ENCODE results near the gene AJM1. TPM values are rescaled to one million over a fixed set of nuclear protein-coding genes. Genes with fewer than 3 reads are reported as not detected.
"Not testable (repeated sequence)": the region's sequence is repeated elsewhere in the genome, so short reads cannot be mapped to it uniquely, and the experiment has no call there.

AJM1 gene
- 1 to 10 TPM; 4.3 to 4.8 TPM for total RNA-seq

GRCh38 chr9:136842380-136842948 is at the start of gene AJM1:
AJM1 (plus strand) TSS chr9:136842478; CDS start chr9:136844415, 1,937 bp downstream.
- ChIA-PET CTCF (interaction anchor here (0.6 to 2.7 kb wide), 23 partner anchors 8 to 362 kb away, joined by 3 to 21 read pairs (median 4); partner anchors contain the start of genes EDF1, MAN1B1, PAXX and RABL6), POLR2A (interaction anchor here (0.9 to 1.5 kb wide), 3 partner anchors 44 to 187 kb away, joined by 3 to 4 read pairs (median 3); partner anchors contain the start of gene TRAF2)
- Mint-ChIP-seq H3K4me3 (peak within 1 kb of the TSS; percentile 65), H3K27me3 (peaks cover 11% of the 10 kb centered on the region)
- intact Hi-C loops (cut with DNase I, micrococcal nuclease), result loop anchor here (1.0 to 10.0 kb wide), 2 partner anchors 102 to 192 kb away; partner anchors contain the start of genes FBXW5 (in 1 of the 2) and FUT7 (in 1 of the 2)
- H3K4me1 Mint-ChIP-seq; H3K36me3 Mint-ChIP-seq (ENCODE audit: low read depth); H3K27ac Mint-ChIP-seq; H3K9me3 Mint-ChIP-seq (ENCODE audit: low read depth): not testable (repeated sequence)
- DNase-seq, result peak; percentile 88
- ATAC-seq, result peak; percentile 89

GRCh38 chr9:136793086-136793946 is 49.0 kb upstream of the AJM1 start:
- H3K4me1 Mint-ChIP-seq, result peaks cover 22% of the 10 kb centered on the region
- no peaks in the 10 kb centered on the region for H3K36me3 Mint-ChIP-seq (ENCODE audit: low read depth)
- no peaks in the 10 kb centered on the region for H3K27me3 Mint-ChIP-seq
- ChIA-PET POLR2A (no interaction called here), CTCF (interaction anchor here (0.7 to 1.5 kb wide), 11 partner anchors 13 to 396 kb away, joined by 3 to 8 read pairs (median 3); partner anchors contain the start of genes FUT7 and RABL6)
- no peak overlapping the region for H3K4me3 Mint-ChIP-seq
- no peaks in the 10 kb centered on the region for H3K9me3 Mint-ChIP-seq (ENCODE audit: low read depth)
- peak overlapping the region; percentile 19 for H3K27ac Mint-ChIP-seq
- ATAC-seq (no peak), DNase-seq (no peak)
- intact Hi-C loops (cut with DNase I, micrococcal nuclease), result loop anchor here (5.0 to 10.0 kb wide), 3 partner anchors 94 to 549 kb away; partner anchors contain the start of genes QSOX2 (in 1 of the 2) and TRAF2 (in 1 of the 2)

GRCh38 chr9:136794281-136794999 is 47.8 kb upstream of the AJM1 start:
- H3K27ac Mint-ChIP-seq, result no peak overlapping the region
- H3K9me3 Mint-ChIP-seq (ENCODE audit: low read depth), result no peaks in the 10 kb centered on the region

GRCh38 chr9:136795000-136795348 is 47.3 kb upstream of the AJM1 start:
- no peaks in the 10 kb centered on the region for H3K9me3 Mint-ChIP-seq (ENCODE audit: low read depth)
- ATAC-seq, result no peak
- H3K4me1 Mint-ChIP-seq, result peaks cover 19% of the 10 kb centered on the region
- no peaks in the 10 kb centered on the region for H3K36me3 Mint-ChIP-seq (ENCODE audit: low read depth)
- H3K27ac Mint-ChIP-seq, result no peak overlapping the region
- no peak overlapping the region for H3K4me3 Mint-ChIP-seq
- POLR2A ChIA-PET, result no interaction called here
- intact Hi-C loops (cut with DNase I, micrococcal nuclease), result loop anchor here (5.0 to 10.0 kb wide), 3 partner anchors 92 to 550 kb away; partner anchors contain the start of genes QSOX2 (in 1 of the 2) and TRAF2 (in 1 of the 2)
- no peaks in the 10 kb centered on the region for H3K27me3 Mint-ChIP-seq
- DNase-seq, result no peak
- CTCF ChIA-PET, result no interaction called here

More at GRCh38 chr9:136794281-136794999, 47.8 kb upstream of the AJM1 start:
- CTCF ChIA-PET, result interaction anchor here (0.7 to 1.5 kb wide), 4 partner anchors 12 to 241 kb away, joined by 3 to 8 read pairs (median 4); partner anchors contain the start of gene RABL6
- no peak for ATAC-seq
- intact Hi-C loops (cut with DNase I, micrococcal nuclease), result loop anchor here (5.0 to 10.0 kb wide), 3 partner anchors 93 to 550 kb away; partner anchors contain the start of genes QSOX2 (in 1 of the 2) and TRAF2 (in 1 of the 2)
- H3K4me1 Mint-ChIP-seq, result peaks cover 19% of the 10 kb centered on the region
- H3K4me3 Mint-ChIP-seq, result no peak overlapping the region
- POLR2A ChIA-PET, result no interaction called here
- no peak for DNase-seq
- no peaks in the 10 kb centered on the region for H3K27me3 Mint-ChIP-seq
- no peaks in the 10 kb centered on the region for H3K36me3 Mint-ChIP-seq (ENCODE audit: low read depth)

- Mint-ChIP-seq H3K36me3 (ENCODE audit: low read depth) (no peaks in the 10 kb centered on the region), H3K27ac (no peak within 1 kb of the TSS), H3K4me3 (no peak within 1 kb of the TSS), H3K4me1 (peaks cover 26% of the 10 kb centered on the region), H3K27me3 (peaks cover 1% of the 10 kb centered on the region), H3K9me3 (ENCODE audit: low read depth) (no peaks in the 10 kb centered on the region)
- POLR2A ChIA-PET, result no interaction called here
- ATAC-seq (no peak), DNase-seq (no peak)
- CTCF ChIA-PET, result no interaction called here
- intact Hi-C loops (cut with DNase I, micrococcal nuclease), result loop anchor here in 1 of 2 experiments (10.0 kb wide), 1 partner anchor 552 kb away; the partner anchor contains the start of gene QSOX2
Observed at GRCh38 chr9:136796238-136796774, 46.0 kb upstream of the AJM1 start, which contains the start of gene CCDC183. CCDC183 (plus strand) TSS chr9:136796338; CDS start chr9:136796398, 60 bp downstream.

- H3K27ac Mint-ChIP-seq; DNase-seq; H3K4me3 Mint-ChIP-seq; H3K36me3 Mint-ChIP-seq (ENCODE audit: low read depth); ATAC-seq; H3K9me3 Mint-ChIP-seq (ENCODE audit: low read depth); CTCF ChIA-PET; H3K27me3 Mint-ChIP-seq; POLR2A ChIA-PET: not testable (repeated sequence)
- peaks cover 27% of the 10 kb centered on the region for H3K4me1 Mint-ChIP-seq
- intact Hi-C loops (cut with DNase I, micrococcal nuclease), result loop anchor here in 1 of 2 experiments (10.0 kb wide), 1 partner anchor 552 kb away; the partner anchor contains the start of gene QSOX2
Observed at GRCh38 chr9:136796775-136797347, 45.4 kb upstream of the AJM1 start.

GRCh38 chr9:136798708-136799078 is 43.6 kb upstream of the AJM1 start:
- CTCF ChIA-PET, result no interaction called here
- intact Hi-C loops (cut with DNase I, micrococcal nuclease), result loop anchor here in 1 of 2 experiments (10.0 kb wide), 1 partner anchor 554 kb away; the partner anchor contains the start of gene QSOX2
- peaks cover 21% of the 10 kb centered on the region for H3K4me1 Mint-ChIP-seq
- H3K4me3 Mint-ChIP-seq, result no peak overlapping the region
- H3K36me3 Mint-ChIP-seq (ENCODE audit: low read depth), result no peaks in the 10 kb centered on the region
- POLR2A ChIA-PET, result no interaction called here
- no peak overlapping the region for H3K27ac Mint-ChIP-seq
- H3K27me3 Mint-ChIP-seq, result peaks cover 4% of the 10 kb centered on the region
- H3K9me3 Mint-ChIP-seq (ENCODE audit: low read depth), result no peaks in the 10 kb centered on the region
- no peak for DNase-seq
- no peak for ATAC-seq

- ATAC-seq, result no peak
- peaks cover 4% of the 10 kb centered on the region for H3K27me3 Mint-ChIP-seq
- H3K4me3 Mint-ChIP-seq, result peak overlapping the region; percentile 72
- peak; percentile 22 for DNase-seq
- intact Hi-C loops (cut with DNase I, micrococcal nuclease), result loop anchor here in 1 of 2 experiments (10.0 kb wide), 1 partner anchor 554 kb away; the partner anchor contains the start of gene QSOX2
- ChIA-PET CTCF (interaction anchor here (0.6 kb wide), 1 partner anchor 99 kb away, joined by 3 read pairs; no protein-coding TSS in a partner anchor), POLR2A (no interaction called here)
- H3K27ac Mint-ChIP-seq, result no peak overlapping the region
- H3K4me1 Mint-ChIP-seq, result peaks cover 21% of the 10 kb centered on the region
- H3K36me3 Mint-ChIP-seq (ENCODE audit: low read depth), result no peaks in the 10 kb centered on the region
- H3K9me3 Mint-ChIP-seq (ENCODE audit: low read depth), result no peaks in the 10 kb centered on the region
Observed at GRCh38 chr9:136799079-136799853, 43.0 kb upstream of the AJM1 start.

- intact Hi-C loops (cut with DNase I, micrococcal nuclease), result loop anchor here (1.0 to 10.0 kb wide), 6 partner anchors 9 to 685 kb away; partner anchors contain the start of genes TMEM141 (in 2 of the 2), PHPT1 (in 1 of the 2), QSOX2 (in 1 of the 2) and TMEM250 (in 1 of the 2)
- DNase-seq, result peak; percentile 95
- no peaks in the 10 kb centered on the region for H3K9me3 Mint-ChIP-seq (ENCODE audit: low read depth)
- POLR2A ChIA-PET, result interaction anchor here (1.0 kb wide), 1 partner anchor 9 kb away, joined by 3 read pairs; the partner anchor contains the start of gene TMEM141
- H3K27ac Mint-ChIP-seq, result no peak overlapping the region
- peaks cover 4% of the 10 kb centered on the region for H3K27me3 Mint-ChIP-seq
- peak overlapping the region; percentile 72 for H3K4me3 Mint-ChIP-seq
- H3K36me3 Mint-ChIP-seq (ENCODE audit: low read depth), result no peaks in the 10 kb centered on the region
- peak; percentile 79 for ATAC-seq
- peaks cover 21% of the 10 kb centered on the region for H3K4me1 Mint-ChIP-seq
- CTCF ChIA-PET, result interaction anchor here (0.6 to 0.9 kb wide), 8 partner anchors 12 to 269 kb away, joined by 3 to 5 read pairs (median 3); no protein-coding TSS in a partner anchor
Observed at GRCh38 chr9:136799854-136800657, 42.2 kb upstream of the AJM1 start.

Data from activated CD4-positive, alpha-beta T cell treated with anti-CD3 and anti-CD28 coated beads for 36 hours (primary cell).